GM21423 (cell line): ENCODE measurements around the gene SGO2.
A peak's percentile ranks its signal among the peaks of the same experiment; 100 is the strongest.

Experiments used
- ATAC-seq: cut with Tn5 transposase; IDR thresholded peaks from one replicate; pipeline ENCODE4 v1.9.1; 2021; ENCODE audit warnings: mild to moderate bottlenecking, moderate library complexity; ENCODE audit not compliant: unreplicated experiment

SGO2 gene, protein sequence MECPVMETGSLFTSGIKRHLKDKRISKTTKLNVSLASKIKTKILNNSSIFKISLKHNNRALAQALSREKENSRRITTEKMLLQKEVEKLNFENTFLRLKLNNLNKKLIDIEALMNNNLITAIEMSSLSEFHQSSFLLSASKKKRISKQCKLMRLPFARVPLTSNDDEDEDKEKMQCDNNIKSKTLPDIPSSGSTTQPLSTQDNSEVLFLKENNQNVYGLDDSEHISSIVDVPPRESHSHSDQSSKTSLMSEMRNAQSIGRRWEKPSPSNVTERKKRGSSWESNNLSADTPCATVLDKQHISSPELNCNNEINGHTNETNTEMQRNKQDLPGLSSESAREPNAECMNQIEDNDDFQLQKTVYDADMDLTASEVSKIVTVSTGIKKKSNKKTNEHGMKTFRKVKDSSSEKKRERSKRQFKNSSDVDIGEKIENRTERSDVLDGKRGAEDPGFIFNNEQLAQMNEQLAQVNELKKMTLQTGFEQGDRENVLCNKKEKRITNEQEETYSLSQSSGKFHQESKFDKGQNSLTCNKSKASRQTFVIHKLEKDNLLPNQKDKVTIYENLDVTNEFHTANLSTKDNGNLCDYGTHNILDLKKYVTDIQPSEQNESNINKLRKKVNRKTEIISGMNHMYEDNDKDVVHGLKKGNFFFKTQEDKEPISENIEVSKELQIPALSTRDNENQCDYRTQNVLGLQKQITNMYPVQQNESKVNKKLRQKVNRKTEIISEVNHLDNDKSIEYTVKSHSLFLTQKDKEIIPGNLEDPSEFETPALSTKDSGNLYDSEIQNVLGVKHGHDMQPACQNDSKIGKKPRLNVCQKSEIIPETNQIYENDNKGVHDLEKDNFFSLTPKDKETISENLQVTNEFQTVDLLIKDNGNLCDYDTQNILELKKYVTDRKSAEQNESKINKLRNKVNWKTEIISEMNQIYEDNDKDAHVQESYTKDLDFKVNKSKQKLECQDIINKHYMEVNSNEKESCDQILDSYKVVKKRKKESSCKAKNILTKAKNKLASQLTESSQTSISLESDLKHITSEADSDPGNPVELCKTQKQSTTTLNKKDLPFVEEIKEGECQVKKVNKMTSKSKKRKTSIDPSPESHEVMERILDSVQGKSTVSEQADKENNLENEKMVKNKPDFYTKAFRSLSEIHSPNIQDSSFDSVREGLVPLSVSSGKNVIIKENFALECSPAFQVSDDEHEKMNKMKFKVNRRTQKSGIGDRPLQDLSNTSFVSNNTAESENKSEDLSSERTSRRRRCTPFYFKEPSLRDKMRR

DNA sequence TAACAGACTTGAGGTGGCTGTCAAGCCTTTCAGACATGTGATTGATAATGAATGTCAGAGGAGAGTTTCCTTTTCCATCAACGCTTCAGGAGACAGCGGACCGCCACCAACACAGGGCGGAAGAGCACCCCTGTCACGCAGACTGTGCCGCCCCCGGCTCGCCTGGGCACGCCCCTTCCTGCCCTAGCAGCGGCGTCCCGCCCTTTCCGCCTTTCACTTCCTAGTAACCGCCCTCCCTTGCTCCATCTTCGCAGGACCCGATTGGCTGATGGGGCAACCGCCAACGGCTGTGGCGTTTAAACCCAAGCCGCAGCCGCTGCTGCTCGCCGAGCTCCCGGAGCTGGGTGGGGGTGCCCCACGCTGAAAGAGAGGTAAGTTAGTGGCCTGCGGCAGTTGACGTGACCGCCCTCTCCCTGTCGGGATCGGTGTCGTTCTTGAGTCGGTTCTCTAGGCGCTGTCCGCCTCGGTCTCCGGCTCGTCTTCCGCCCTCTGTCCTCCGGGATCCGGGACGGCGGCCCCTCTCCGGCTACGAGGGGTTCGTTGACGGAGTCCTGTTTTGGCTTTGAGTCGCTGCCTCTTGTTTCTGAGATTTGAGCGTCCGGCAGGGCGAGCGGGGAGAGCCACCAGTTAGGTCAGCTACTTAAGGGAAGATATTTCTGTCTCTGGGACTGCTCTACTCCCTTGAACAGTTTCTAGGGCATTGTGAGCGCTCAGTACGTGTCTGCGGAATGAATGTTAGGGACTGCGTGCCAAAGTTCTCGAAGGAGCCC lies at the start of gene SGO2:
SGO2 (plus strand) TSS at position 326 of the 770 bp plus-strand sequence. CDS start 6,769 bp downstream, outside the sequence.
- ATAC-seq = peak; percentile 99

GRCh38 chr2:200476836-200477235 lies 49.2 kb upstream of the SGO2 start:
- no peak for ATAC-seq

DNA sequence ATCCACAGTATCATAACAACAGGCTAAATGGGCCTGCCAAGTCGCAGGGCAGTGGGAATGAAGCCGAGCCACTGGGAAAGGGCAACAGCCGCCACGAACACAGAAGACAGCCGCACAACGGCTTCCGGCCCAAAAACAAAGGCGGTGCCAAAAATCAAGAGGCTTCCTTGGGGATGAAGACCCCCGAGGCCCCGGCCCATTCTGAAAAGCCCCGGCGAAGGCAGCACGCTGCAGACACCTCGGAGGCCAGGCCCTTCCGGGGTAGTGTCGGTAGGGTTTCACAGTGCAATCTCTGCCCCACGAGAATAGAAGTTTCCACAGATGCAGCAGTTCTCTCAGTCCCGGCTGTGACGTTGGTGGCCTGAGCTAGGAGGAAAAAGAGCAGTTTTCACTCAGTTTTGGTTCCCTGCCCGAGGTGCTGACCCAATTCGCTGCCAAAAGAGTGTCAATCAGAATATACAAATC lies 48.3 kb upstream of the SGO2 start:
- ATAC-seq = no peak

DNA sequence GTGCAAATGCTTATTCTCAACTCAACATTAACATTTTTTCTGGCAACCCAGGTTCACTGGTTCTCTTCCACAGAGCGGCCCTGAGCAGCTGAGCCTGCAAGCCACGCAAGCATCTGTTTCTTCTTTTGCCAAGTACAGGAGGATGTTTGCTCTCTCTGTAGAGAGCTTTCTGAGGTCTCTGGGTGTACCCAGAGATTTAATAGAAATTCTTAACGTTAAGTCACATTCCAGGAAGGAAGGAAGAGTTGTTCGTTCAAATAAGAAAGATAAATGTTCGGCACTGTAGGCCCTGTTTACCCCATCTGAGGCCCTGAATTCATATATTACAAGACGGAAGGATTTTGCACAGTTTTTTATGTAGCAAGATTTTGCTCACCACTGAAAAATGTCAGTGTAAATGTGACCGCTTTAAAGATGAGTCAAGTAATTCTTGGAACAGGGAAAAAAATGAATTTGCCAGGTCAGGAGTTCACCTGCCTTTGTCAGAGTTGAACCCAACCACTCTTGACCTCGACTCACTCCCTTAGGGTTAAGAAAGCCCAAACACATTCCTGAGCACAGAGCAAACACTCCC lies 46.2 kb upstream of the SGO2 start:
- ATAC-seq = no peak

DNA sequence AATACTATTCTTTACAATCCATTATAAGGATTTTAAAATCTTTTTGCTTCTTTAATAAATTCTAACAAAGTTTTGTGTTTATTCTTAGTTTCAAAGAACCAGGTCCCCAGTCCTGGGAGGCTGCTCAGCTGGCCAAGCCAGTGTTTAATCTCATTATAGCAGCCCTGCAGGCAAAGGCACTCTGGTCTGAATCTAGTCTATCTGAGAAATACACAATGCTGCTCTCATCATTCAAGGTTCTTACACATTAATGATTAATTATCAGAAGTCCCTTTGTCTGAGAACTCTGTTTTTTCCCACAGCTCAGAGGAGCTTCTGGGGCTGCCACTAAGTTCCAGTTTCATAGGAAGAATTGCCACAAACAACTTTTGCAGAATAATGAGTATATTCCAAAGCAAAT lies 43.8 kb upstream of the SGO2 start:
- ATAC-seq = peak; percentile 78

- ATAC-seq = peak; percentile 59
These were observed 42.2 kb upstream of the SGO2 start for GRCh38 chr2:200483729-200484198.

DNA sequence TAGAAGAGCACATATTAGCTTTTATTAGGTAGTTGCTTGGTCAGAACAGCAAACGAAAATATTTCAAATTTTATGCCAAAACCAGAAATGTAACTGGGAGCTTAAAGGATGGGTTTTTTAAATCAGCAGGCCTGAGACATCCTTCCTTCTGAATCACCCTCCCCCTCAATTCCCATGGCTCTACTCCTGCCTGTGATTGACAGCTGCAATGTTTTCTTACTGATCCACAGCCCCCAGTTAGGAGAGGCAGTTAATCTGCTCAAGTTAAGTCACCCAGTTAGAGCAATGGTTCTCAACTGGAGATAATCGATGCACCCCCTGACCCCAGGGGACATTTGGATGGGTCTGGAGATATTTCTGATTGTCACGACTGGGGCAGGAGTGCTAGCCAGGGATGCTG lies 41.1 kb upstream of the SGO2 start:
- no peak for ATAC-seq

DNA sequence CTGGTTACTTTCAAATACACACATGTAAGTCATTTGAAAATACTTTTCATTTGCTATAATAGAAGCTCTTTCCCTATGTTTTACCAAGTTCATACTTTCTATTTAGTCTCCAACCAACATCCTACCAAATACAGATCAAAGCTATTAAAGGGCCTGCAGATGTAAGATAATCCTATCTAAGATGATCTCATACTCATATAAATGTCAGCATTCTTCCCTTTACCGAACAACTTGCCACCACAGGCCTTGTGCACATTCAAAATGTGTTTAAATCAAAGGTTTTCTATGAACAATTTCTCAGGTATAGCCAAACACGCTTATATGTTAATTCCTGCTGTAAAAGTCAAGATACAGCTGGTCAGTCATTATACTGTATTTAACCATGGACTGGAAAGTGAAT lies 39.5 kb upstream of the SGO2 start:
- ATAC-seq = no peak

DNA sequence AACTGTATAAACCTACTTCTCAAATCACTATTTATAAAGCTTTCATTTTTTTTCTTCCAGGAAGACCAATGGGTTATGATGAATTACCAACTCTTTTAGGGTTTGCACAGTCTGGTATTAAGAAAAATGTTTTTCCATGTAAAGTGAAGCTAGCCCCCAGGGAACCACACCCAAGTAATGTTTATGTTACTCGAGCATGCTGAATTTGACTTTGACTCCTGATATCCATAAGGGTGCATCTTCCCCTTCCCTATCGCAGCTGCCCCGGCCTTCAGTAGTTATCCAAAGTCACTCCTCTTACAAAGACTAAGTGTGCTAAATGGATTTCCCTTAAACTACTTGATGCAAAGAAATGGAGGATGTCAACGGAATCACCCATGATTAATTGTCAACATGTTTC lies 37.8 kb upstream of the SGO2 start:
- no peak for ATAC-seq

DNA sequence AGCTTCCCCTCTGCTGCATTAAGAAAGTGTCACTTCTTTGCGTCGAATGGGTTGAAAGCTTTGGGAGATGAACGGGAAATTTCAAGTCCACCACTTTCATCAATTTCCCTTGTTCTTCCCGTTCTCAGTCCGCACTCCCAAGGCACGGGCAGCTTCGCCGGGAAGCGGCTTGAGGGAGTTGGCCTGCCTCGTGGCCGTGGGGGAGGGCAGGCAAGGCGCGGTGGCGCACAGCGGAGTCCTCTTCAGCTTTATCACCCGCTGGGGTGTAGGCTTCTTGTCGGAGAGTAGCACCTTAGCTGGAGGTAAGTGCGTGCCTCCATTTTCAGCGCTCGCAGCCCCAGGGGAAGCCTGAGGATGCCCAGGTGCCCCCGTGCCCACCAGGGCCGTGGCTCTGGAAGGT lies 36.0 kb upstream of the SGO2 start:
- no peak for ATAC-seq

DNA sequence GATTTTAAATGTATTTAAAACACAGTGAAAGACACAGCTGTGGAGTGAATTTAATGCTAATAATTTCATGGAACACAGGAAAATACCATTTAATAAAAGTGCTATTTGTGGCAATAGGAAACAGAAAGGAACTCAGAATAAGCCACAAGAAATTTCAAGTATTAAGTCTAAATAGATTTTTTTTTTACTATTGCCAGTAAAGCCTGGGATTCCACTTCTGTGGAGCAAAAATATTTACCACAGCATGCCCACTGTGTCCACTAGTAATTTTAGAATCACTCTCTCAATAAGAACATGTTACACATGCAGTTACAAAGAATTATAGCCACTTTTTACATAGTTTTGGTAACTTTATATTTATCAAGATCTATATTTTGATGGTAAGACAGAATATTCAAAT lies 33.4 kb upstream of the SGO2 start:
- no peak for ATAC-seq

GRCh38 chr2:200494048-200494447 lies 32.0 kb upstream of the SGO2 start:
- ATAC-seq = no peak

- no peak for ATAC-seq
These were observed 29.3 kb upstream of the SGO2 start for GRCh38 chr2:200496696-200497095.

- ATAC-seq = no peak
These were observed 27.4 kb upstream of the SGO2 start for GRCh38 chr2:200498402-200499162.

GRCh38 chr2:200502196-200502595 lies 23.8 kb upstream of the SGO2 start:
- no peak for ATAC-seq

- no peak for ATAC-seq
These were observed 19.3 kb upstream of the SGO2 start for GRCh38 chr2:200506679-200507078.

DNA sequence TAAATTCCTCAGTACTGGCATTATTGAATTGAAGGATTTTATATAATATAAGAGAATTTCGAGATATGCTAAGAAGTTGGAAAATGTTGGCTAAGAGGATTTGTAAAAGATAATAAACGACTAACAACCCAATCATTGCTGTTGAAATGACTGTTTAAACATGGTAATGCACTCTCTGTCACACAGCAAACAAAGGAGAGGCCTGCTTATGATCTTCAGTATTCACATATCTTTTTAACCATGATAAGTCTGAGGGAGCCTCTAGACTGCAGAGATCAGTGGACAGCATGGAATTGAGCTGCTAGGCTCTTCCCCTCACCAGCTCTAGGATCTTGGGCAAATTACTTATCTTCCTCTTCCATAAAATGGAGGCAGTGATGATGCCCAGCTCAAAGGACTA lies 18.8 kb upstream of the SGO2 start:
- no peak for ATAC-seq

GRCh38 chr2:200509235-200509611 lies 16.8 kb upstream of the SGO2 start:
- ATAC-seq = no peak
